HEK293 (cell line): ENCODE data around the gene SPATA16.

Experiments
- CTCF ChIP-seq: fragments of 450-650 bp; formaldehyde crosslinking; IDR thresholded peaks from 2 replicates; pipeline ENCODE4 v1.5.1; 2016; ENCODE audit warnings: missing biosample characterization, missing genetic modification characterization
- KLF1 ChIP-seq: fragments of 450-650 bp; formaldehyde crosslinking; IDR thresholded peaks from 2 replicates; pipeline ENCODE4 v1.5.1; 2016; ENCODE audit warnings: missing biosample characterization, missing genetic modification characterization
- PRDM4 ChIP-seq: fragments of 450-650 bp; formaldehyde crosslinking; IDR thresholded peaks from 2 replicates; pipeline ENCODE4 v1.5.1; 2017; ENCODE audit warnings: missing biosample characterization, missing genetic modification characterization
- WT1 ChIP-seq: fragments of 450-650 bp; formaldehyde crosslinking; IDR thresholded peaks from 2 replicates; pipeline ENCODE4 v1.5.1; 2016; ENCODE audit warnings: missing biosample characterization, missing genetic modification characterization
- ZBTB7A ChIP-seq: fragments of 450-650 bp; formaldehyde crosslinking; IDR thresholded peaks from 2 replicates; pipeline ENCODE4 v1.5.1; 2016; ENCODE audit warnings: low read depth, missing biosample characterization, missing genetic modification characterization
- ZBTB8A ChIP-seq: fragments of 450-650 bp; formaldehyde crosslinking; IDR thresholded peaks from 2 replicates; pipeline ENCODE4 v1.5.1; 2016; ENCODE audit warnings: missing biosample characterization, missing genetic modification characterization
- ZNF121 ChIP-seq: fragments of 450-650 bp; formaldehyde crosslinking; IDR thresholded peaks from 2 replicates; pipeline ENCODE4 v1.5.1; 2016; ENCODE audit warnings: missing biosample characterization, missing genetic modification characterization
- ZNF138 ChIP-seq: fragments of 450-650 bp; formaldehyde crosslinking; IDR thresholded peaks from 2 replicates; pipeline ENCODE4 v1.5.1; 2016; ENCODE audit warnings: missing biosample characterization, missing genetic modification characterization, borderline replicate concordance
- ZNF214 ChIP-seq: fragments of 450-650 bp; formaldehyde crosslinking; IDR thresholded peaks from 2 replicates; pipeline ENCODE4 v1.5.1; 2017; ENCODE audit warnings: missing biosample characterization, mild to moderate bottlenecking, missing genetic modification characterization, borderline replicate concordance
- ZNF473 ChIP-seq: fragments of 450-650 bp; formaldehyde crosslinking; IDR thresholded peaks from 2 replicates; pipeline ENCODE4 v1.5.1; 2017; ENCODE audit warnings: missing biosample characterization, missing genetic modification characterization
- ZNF707 ChIP-seq: fragments of 450-650 bp; formaldehyde crosslinking; IDR thresholded peaks from 2 replicates; pipeline ENCODE4 v1.5.1; 2016; ENCODE audit warnings: missing biosample characterization, missing genetic modification characterization
- ZNF830 ChIP-seq: fragments of 450-650 bp; IDR thresholded peaks from 2 replicates; pipeline ENCODE4 v1.5.0; 2018; ENCODE audit warnings: missing biosample characterization, missing genetic modification characterization, low read depth, mild to moderate bottlenecking, moderate library complexity

GRCh38 chr3:173098959-173099358 is 42.1 kb downstream of the SPATA16 start:
- TF ChIP-seq ZNF214 (no peak), ZNF830 (tag by site-specific recombination) (no peak), ZNF707 (tag by site-specific recombination) (no peak), CTCF (tag by site-specific recombination) (no peak), ZBTB8A (tag by site-specific recombination) (no peak), KLF1 (tag by site-specific recombination) (no peak), WT1 (no peak), ZNF473 (tag by site-specific recombination) (no peak), ZBTB7A (tag by site-specific recombination) (no peak), ZNF138 (tag by site-specific recombination) (no peak), PRDM4 (tag by site-specific recombination) (no peak), ZNF121 (no peak)
